ENCODE results near the gene PDE6H.
A peak's percentile ranks its signal among the peaks of the same experiment; 100 is the strongest.

The PDE6H gene

DNA sequence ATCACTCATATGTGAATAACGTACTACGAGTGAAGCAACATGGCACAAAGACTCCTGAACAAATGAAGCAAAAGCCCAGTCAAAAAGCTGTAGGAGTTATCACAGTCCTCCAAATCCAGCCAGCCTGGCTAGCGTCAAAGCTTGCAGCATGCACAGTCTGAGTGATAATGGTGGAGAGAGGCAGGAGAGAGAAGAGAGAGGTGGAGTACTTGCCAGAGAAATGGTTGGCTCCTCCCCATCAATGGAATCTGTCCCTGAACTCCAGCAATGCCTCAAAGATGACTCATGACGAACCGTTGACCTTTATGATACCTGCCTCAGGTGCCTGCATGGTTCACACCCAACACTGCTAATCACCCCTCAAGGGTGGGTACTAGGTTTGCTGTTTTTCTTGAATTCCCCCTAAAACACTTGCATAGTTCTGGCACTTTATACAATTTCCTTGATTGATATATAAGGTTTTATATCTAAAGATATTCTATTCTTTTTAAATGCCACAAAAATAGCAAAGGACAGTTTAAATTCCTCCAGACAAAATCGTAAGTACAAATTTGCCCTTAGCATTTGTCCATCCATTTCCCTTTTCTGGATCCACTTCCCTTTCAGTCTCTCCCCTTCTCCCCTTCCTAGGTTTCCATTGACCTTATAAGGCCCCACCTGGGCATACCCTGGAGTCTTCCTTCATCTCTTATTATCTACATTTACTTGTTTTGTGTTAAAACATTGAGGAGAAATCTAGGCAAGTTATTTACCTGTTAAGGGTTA is 21.7 kb upstream of the PDE6H start:
- no peak for TF ChIP-seq CTCF (conservative IDR thresholded peaks at IDR 0.05; ENCODE audit: low read depth, low read length)
- no peak for DNase-seq (ENCODE audit: low read depth)
- H3K4me3 ChIP-seq (ENCODE audit: low read length): no peak overlapping the region

DNA sequence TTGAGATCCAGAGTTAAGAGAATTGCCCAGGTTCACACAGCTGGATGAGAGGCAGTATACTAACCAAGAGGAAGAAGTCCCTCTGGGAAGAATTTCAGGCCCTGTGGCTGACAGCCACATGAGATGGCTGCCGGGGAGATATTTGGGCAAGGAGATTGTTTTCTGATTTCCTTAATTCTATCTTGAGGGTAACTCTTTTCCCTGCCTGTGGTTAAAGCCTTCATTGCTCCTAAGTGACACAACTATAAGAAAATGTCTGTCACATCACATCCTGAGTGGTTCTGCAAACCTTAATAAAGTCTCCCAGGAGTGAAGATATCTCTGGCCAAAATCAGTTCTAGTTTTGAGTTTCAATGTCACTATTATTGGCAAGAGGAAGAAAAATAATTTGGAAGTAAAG is 21.0 kb upstream of the PDE6H start:
- no peak overlapping the region for H3K4me3 ChIP-seq (ENCODE audit: low read length)

GRCh38 chr12:14952299-14952921 is 20.4 kb upstream of the PDE6H start:
- peak; percentile 63 for DNase-seq (ENCODE audit: low read depth)
- TF ChIP-seq CTCF (conservative IDR thresholded peaks at IDR 0.05; ENCODE audit: low read depth, low read length): no peak
- no peak overlapping the region for H3K4me3 ChIP-seq (ENCODE audit: low read length)

More for the DNA sequence above, 21.0 kb upstream of the PDE6H start:
- no peak for TF ChIP-seq CTCF (conservative IDR thresholded peaks at IDR 0.05; ENCODE audit: low read depth, low read length)
- DNase-seq (ENCODE audit: low read depth): no peak

GRCh38 chr12:14953752-14954151 is 19.1 kb upstream of the PDE6H start:
- no peak for TF ChIP-seq CTCF (conservative IDR thresholded peaks at IDR 0.05; ENCODE audit: low read depth, low read length)
- DNase-seq (ENCODE audit: low read depth): no peak
- no peak overlapping the region for H3K4me3 ChIP-seq (ENCODE audit: low read length)

GRCh38 chr12:14954269-14954668 is 18.6 kb upstream of the PDE6H start:
- DNase-seq (ENCODE audit: low read depth): no peak
- no peak overlapping the region for H3K4me3 ChIP-seq (ENCODE audit: low read length)
- TF ChIP-seq CTCF (conservative IDR thresholded peaks at IDR 0.05; ENCODE audit: low read depth, low read length): no peak

DNA sequence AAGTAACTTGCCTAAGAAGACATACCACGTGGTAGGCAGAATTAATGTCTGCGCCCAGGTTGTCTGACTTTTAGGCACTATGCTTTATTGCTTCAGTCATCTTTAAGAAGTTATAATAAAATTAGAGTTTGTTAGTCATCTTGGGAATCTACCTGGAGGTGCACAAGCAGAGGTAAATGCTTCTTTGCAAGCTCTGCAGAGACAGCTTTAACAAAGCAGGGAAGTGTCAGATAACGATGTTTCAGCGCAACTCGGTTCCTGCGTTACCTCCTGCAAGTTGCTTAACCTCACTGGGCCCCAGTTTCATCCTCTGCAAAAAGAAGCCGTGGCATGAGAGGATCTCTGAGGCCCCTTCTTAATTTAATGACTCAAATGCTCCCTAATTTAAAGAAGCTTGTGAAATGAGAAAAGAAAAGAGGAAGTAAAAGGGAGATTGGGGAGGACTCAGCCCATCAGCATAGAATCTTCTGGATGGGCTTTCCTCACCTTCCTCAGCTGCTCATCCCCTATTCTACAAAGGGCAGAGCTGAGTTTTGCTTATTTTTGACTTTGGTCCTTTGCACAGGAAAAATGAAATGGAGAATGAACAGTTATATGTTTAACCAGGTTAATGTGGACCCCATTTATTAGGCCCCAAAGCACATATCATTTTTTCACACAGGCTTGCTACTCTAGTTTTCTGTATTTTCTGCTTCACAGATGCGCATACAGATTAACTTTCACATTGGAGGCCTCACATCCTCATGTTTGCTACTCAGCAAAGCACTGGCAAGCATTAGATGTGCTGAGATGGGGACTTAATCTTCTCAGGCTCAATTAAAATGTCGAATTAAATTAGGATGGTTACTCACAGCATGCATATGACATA is 16.6 kb upstream of the PDE6H start:
- no peak overlapping the region for H3K4me3 ChIP-seq (ENCODE audit: low read length)
- TF ChIP-seq CTCF (conservative IDR thresholded peaks at IDR 0.05; ENCODE audit: low read depth, low read length): no peak
- no peak for DNase-seq (ENCODE audit: low read depth)
